ENCODE measurements around the gene EPGN. TPM values are rescaled to one million over a fixed set of nuclear protein-coding genes. Genes with fewer than 3 reads are reported as not detected.
"Not testable (repeated sequence)": the region's sequence is repeated elsewhere in the genome, so short reads cannot be mapped to it uniquely, and the experiment has no call there.

The EPGN gene
- total and polyA plus RNA-seq, 2 experiments from 2014 or later: not detected

- no peak for DNase-seq (ENCODE audit: low read depth in 1 of 2, low spot score in 1 of 2)
- no peaks in the 10 kb centered on the region for H3K36me3 ChIP-seq
- H3K9me3 ChIP-seq (ENCODE audit: low read depth): no peaks in the 10 kb centered on the region
- H3K4me1 ChIP-seq (ENCODE audit: low read depth): no peaks in the 10 kb centered on the region
- no peak overlapping the region for H3K27ac ChIP-seq
- no peaks in the 10 kb centered on the region for H3K27me3 ChIP-seq
- TF ChIP-seq CTCF (IDR thresholded peaks at IDR 0.05; ENCODE audit: low read depth, low read length): no peak
- H3K4me3 ChIP-seq: no peak overlapping the region
These were observed 23.7 kb downstream of the EPGN start for GRCh38 chr4:74331944-74332343.

- Histone ChIP-seq H3K27ac (no peak overlapping the region), H3K27me3 (no peaks in the 10 kb centered on the region), H3K4me3 (no peak overlapping the region), H3K4me1 (ENCODE audit: low read depth) (no peaks in the 10 kb centered on the region), H3K9me3 (ENCODE audit: low read depth) (no peaks in the 10 kb centered on the region), H3K36me3 (no peaks in the 10 kb centered on the region)
- DNase-seq (ENCODE audit: low read depth in 1 of 2, low spot score in 1 of 2): no peak
- TF ChIP-seq CTCF (IDR thresholded peaks at IDR 0.05; ENCODE audit: low read depth, low read length): no peak
These were observed 26.4 kb downstream of the EPGN start for GRCh38 chr4:74334636-74335035.

- H3K27me3 ChIP-seq: no peaks in the 10 kb centered on the region
- H3K36me3 ChIP-seq: no peaks in the 10 kb centered on the region
- no peak overlapping the region for H3K27ac ChIP-seq
- no peaks in the 10 kb centered on the region for H3K9me3 ChIP-seq (ENCODE audit: low read depth)
- no peak for TF ChIP-seq CTCF (IDR thresholded peaks at IDR 0.05; ENCODE audit: low read depth, low read length)
- H3K4me3 ChIP-seq: no peak overlapping the region
- DNase-seq (ENCODE audit: low read depth in 1 of 2, low spot score in 1 of 2): no peak
- no peaks in the 10 kb centered on the region for H3K4me1 ChIP-seq (ENCODE audit: low read depth)
These were observed 27.2 kb downstream of the EPGN start for GRCh38 chr4:74335341-74336021.

GRCh38 chr4:74338792-74339333, 30.6 kb downstream of the EPGN start:
- Histone ChIP-seq H3K4me1 (ENCODE audit: low read depth) (no peaks in the 10 kb centered on the region), H3K27ac (no peak overlapping the region), H3K9me3 (ENCODE audit: low read depth) (no peaks in the 10 kb centered on the region), H3K36me3 (no peaks in the 10 kb centered on the region), H3K27me3 (no peaks in the 10 kb centered on the region), H3K4me3 (no peak overlapping the region)
- peak in 1 of 2 donors; percentile 91 for DNase-seq (ENCODE audit: low read depth in 1 of 2, low spot score in 1 of 2)
- TF ChIP-seq CTCF (IDR thresholded peaks at IDR 0.05; ENCODE audit: low read depth, low read length): no peak

- no peak overlapping the region for H3K4me3 ChIP-seq
- H3K9me3 ChIP-seq (ENCODE audit: low read depth): no peaks in the 10 kb centered on the region
- no peaks in the 10 kb centered on the region for H3K27me3 ChIP-seq
- H3K4me1 ChIP-seq (ENCODE audit: low read depth): no peaks in the 10 kb centered on the region
- peak in 1 of 2 donors; percentile 12 for DNase-seq (ENCODE audit: low read depth in 1 of 2, low spot score in 1 of 2)
- no peaks in the 10 kb centered on the region for H3K36me3 ChIP-seq
- TF ChIP-seq CTCF (IDR thresholded peaks at IDR 0.05; ENCODE audit: low read depth, low read length): no peak
- H3K27ac ChIP-seq: no peak overlapping the region
These were observed 31.2 kb downstream of the EPGN start for GRCh38 chr4:74339501-74339900.

GRCh38 chr4:74340421-74340820, 32.2 kb downstream of the EPGN start:
- H3K9me3 ChIP-seq (ENCODE audit: low read depth); H3K27ac ChIP-seq; DNase-seq (ENCODE audit: low read depth in 1 of 2, low spot score in 1 of 2); H3K4me1 ChIP-seq (ENCODE audit: low read depth); H3K36me3 ChIP-seq; H3K27me3 ChIP-seq; H3K4me3 ChIP-seq: not testable (repeated sequence)

All from cardiac muscle cell (in vitro differentiated cells and primary cell).